Peyer's patch (tissue), 4 donors: ENCODE results near the gene TLE5.

Experiments used
- CTCF ChIP-seq, 6 experiments: fragments of 450-650 bp in 4 of 6; fragments of 200-600 bp in 2 of 6; sonication (generic) in 1 of 6; IDR thresholded peaks; one replicate each; pipeline ENCODE4 v1.5.1; 2017 to 2019; ENCODE audit warnings: antibody characterized with exemption in 6 of 6, mild to moderate bottlenecking in 3 of 6, moderate library complexity in 1 of 6
- POLR2A ChIP-seq, 2 donors: fragments of 450-650 bp; IDR thresholded peaks; one replicate each; pipeline ENCODE4 v1.5.1; 2017; ENCODE audit warnings: antibody characterized with exemption in 2 of 2, mild to moderate bottlenecking in 2 of 2, moderate library complexity in 2 of 2

- TF ChIP-seq CTCF (IDR thresholded peaks at IDR 0.05), result no peak
- TF ChIP-seq POLR2A (IDR thresholded peaks at IDR 0.05), result no peak
Measured at GRCh38 chr19:3058009-3058820, 4.1 kb downstream of the TLE5 start.
